HG03139 (cell line): ENCODE data around the gene C9orf50.
"Not testable (repeated sequence)": the region's sequence is repeated elsewhere in the genome, so short reads cannot be mapped to it uniquely, and the experiment has no call there.

Experiments used
- ATAC-seq: cut with Tn5 transposase; IDR thresholded peaks from one replicate; pipeline ENCODE4 v1.9.1; 2021; ENCODE audit not compliant: unreplicated experiment

Gene C9orf50, protein sequence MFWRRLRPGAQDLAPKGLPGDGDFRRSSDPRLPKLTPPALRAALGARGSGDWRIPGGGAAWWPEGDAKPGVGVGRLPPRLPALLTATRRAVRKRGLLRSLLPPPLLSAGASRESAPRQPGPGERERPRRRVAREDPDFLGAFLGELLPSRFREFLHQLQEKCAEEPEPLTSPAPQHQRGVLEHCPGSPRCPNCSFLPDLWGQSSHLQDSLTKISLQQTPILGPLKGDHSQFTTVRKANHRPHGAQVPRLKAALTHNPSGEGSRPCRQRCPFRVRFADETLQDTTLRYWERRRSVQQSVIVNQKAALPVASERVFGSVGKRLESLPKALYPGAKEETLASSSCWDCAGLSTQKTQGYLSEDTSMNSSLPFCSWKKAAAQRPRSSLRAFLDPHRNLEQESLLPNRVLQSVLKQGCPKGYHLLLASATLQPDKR

GRCh38 chr9:129620669-129621295 is at the start of gene C9orf50:
Gene C9orf50, minus strand, starts transcription at chr9:129621101. Its CDS starts 527 bp downstream, at chr9:129620574.
- no peak for ATAC-seq

- ATAC-seq: no peak
These were observed 49.0 kb upstream of the C9orf50 start for GRCh38 chr9:129669946-129670345.

DNA sequence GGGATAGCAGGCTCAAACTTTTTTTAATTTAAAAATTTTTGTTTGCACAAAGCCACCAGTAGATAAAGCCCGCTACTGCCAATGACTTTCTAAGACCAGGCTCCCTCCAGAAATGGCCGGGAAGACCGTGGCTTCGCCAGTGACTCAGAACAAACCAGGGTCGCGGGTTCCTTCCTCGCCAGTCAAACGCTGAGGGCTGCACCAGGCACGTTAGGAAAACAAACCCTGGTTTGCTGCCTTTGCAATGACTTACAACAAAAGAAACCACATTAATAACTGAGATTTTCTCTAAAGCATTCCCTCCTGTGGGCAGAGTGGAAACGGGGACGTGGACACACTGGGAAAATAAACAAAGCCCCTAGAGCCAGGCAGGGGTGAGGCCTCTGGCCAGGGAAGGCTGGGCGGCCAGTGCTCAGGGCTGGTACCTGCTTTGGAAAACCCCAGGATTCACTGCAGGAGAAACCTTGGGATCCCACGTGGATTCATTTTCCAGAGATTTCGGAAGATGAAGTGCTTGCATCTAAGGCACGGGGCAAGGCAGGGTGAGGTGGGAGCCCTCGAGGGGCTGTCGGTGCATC is 48.3 kb upstream of the C9orf50 start:
- no peak for ATAC-seq

GRCh38 chr9:129667850-129668249 is 46.9 kb upstream of the C9orf50 start:
- ATAC-seq: no peak

GRCh38 chr9:129667378-129667777 is 46.5 kb upstream of the C9orf50 start:
- ATAC-seq: no peak

GRCh38 chr9:129666575-129666974 is 45.7 kb upstream of the C9orf50 start:
- no peak for ATAC-seq

GRCh38 chr9:129665814-129666520 is 45.1 kb upstream of the C9orf50 start:
- no peak for ATAC-seq

- ATAC-seq: no peak
These were observed 44.5 kb upstream of the C9orf50 start, which contains the start of gene PRRX2 for GRCh38 chr9:129665389-129665775. Gene PRRX2, plus strand, starts transcription at chr9:129665647. Its CDS starts 221 bp downstream, at chr9:129665868.

- no peak for ATAC-seq
These were observed 44.0 kb upstream of the C9orf50 start for GRCh38 chr9:129664746-129665388.

DNA sequence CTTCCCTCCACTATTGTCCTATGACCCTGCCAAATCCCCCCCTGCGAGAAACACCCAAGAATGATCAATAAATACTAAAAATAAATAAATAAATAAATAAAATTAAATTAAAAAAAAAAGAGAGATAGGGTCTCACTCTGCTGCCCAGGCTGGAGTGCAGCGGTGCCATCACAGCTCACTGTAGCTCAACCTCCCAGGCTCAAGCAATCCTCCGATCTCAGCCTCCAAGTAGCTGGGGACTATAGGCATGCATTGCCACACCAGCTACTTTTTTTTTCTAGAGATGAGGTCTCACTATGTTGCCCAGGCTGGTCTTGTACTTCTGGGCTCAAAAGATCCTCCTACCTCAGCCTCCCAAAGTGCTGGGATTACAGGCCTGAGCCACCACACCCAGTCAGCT is 41.3 kb upstream of the C9orf50 start:
- ATAC-seq: not testable (repeated sequence)

GRCh38 chr9:129661029-129661428 is 40.1 kb upstream of the C9orf50 start:
- no peak for ATAC-seq

- ATAC-seq: no peak
These were observed 36.0 kb upstream of the C9orf50 start for GRCh38 chr9:129656795-129657390.

GRCh38 chr9:129655696-129656095 is 34.8 kb upstream of the C9orf50 start:
- no peak for ATAC-seq

GRCh38 chr9:129655154-129655553 is 34.3 kb upstream of the C9orf50 start:
- ATAC-seq: no peak

DNA sequence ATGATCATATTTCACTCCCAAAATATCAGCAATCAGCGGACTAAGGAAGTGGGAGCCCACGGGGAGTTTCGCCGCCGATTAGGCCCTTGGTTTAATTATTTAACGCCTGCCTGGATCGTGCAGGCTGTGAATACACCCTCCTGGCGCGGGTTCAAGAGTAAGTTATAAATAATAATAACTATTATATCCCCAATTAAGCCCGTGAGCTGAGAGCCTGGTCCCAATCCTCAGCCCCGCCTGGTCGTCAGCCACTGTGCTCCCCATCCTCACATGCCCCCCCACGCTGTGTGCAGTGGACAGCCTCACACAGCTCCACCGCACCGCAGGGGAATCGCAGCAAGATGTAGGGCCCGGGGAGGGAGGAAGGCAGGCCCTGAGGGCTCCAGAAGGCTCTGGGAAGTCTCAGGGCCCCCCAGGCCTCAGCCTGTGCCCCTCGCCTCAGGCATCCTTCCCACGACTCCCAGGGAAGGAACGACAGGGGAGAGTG is 33.7 kb upstream of the C9orf50 start:
- no peak for ATAC-seq

GRCh38 chr9:129653823-129654553 is 33.1 kb upstream of the C9orf50 start:
- no peak for ATAC-seq

GRCh38 chr9:129650680-129651235 is 29.9 kb upstream of the C9orf50 start:
- no peak for ATAC-seq

DNA sequence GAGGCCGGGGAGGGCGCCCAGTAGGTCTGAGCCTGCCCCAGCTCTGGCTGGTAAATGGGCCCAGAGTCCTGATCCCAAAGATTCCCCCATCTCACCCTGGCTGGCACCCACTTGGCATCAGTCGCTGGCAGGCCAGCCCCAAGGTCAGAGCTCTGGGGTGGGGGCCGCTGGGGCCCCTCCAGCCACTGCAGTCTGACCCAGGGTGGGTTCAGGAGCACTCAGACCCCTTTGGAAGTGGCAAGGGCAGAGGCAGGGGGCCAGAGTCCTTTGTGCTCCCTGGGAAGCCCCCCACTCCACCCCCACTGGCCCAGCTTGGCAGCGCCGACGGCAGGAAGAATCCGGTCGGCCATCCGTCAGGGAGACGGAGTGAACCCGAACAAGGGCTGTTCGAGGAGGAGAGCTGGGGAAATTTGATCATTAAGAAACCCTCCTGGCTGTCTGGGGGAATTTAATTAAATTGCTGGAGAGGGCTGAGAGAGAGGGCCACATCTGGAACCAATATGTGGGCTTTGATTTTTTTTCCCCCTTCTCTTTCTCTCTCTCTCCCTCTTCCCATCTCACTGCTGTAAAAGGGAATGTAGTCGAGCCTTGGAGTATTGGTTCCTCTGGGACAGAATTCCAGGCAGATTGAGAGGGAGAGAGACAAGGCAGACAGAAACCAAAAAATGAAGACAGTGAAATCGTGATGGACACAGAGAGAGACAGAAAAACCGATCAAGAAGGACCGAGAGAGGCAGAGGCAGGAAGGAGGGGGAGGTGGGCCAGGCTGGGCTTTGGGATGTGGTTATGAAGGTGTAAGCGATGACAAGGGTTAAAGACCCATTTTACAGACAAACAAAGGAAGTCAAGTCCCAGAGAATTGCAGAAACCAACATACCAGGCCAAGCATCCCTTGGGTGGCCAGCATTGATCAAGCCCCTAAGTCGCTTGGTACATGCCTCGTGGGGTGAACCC is 29.1 kb upstream of the C9orf50 start:
- ATAC-seq: no peak
